ENCODE data around the gene PPP1R1B. TPM values are rescaled to one million over a fixed set of nuclear protein-coding genes. Genes with fewer than 3 reads are reported as not detected.
A peak's percentile ranks its signal among the peaks of the same experiment; 100 is the strongest.

PPP1R1B gene
- total RNA-seq, 4 donors from 2014 or later: 43.7 to 112 (median 70.4) TPM

DNA sequence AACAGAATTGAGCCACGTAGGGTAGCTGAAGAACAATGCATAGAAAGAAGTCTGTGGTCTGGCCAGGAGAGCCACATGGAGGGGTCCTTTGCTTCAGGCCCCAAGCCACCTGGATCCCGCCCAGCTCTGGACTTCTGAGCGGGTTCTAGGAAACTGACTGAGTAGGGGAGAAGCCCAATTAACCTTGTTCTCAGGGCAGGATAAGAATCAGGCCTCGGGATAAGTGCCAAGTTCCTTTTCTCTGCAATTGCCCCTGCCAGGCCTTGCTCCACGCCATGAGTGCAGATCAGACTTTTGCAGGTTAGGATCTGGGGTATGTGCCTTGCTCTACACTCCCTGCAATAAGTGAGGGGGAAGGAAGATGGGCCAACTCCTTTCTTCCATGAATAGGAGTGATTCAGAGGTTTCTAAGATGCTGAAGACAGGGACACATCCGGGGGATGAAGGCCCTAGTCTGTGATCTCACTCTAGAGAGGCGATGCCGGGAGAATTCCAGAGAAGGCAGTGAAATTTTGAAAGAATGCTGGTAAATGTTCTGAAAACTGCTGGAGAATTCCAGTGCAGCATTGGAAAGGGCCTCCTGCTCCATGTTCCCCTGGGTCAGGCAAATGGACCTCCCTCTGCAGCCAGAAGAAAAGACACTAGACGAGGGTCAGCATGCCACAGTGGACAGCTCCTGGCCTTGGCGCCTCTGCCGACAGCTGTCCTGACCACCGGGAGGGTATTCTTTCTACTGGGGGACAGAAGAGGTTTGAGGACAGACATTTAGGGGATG is 24.8 kb upstream of the PPP1R1B start:
- Histone ChIP-seq H3K9me3 (no peaks in the 10 kb centered on the region), H3K4me3 (no peak overlapping the region), H3K27ac (no peak overlapping the region), H3K4me1 (peaks cover 67% of the 10 kb centered on the region), H3K36me3 (no peaks in the 10 kb centered on the region), H3K27me3 (peaks cover 99% of the 10 kb centered on the region)
- DNase-seq (ENCODE audit: low spot score in 2 of 2): no peak
- WGBS: 63% methylated on average over 12 of the region's 12 CpGs
- no peak for TF ChIP-seq POLR2AphosphoS5 (IDR thresholded peaks at IDR 0.05)
- TF ChIP-seq POLR2A (IDR thresholded peaks at IDR 0.05): no peak
- TF ChIP-seq, protein P1, sequence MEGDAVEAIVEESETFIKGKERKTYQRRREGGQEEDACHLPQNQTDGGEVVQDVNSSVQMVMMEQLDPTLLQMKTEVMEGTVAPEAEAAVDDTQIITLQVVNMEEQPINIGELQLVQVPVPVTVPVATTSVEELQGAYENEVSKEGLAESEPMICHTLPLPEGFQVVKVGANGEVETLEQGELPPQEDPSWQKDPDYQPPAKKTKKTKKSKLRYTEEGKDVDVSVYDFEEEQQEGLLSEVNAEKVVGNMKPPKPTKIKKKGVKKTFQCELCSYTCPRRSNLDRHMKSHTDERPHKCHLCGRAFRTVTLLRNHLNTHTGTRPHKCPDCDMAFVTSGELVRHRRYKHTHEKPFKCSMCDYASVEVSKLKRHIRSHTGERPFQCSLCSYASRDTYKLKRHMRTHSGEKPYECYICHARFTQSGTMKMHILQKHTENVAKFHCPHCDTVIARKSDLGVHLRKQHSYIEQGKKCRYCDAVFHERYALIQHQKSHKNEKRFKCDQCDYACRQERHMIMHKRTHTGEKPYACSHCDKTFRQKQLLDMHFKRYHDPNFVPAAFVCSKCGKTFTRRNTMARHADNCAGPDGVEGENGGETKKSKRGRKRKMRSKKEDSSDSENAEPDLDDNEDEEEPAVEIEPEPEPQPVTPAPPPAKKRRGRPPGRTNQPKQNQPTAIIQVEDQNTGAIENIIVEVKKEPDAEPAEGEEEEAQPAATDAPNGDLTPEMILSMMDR (IDR thresholded peaks at IDR 0.05): no peak
- no peak for TF ChIP-seq EP300 (IDR thresholded peaks at IDR 0.05)

DNA sequence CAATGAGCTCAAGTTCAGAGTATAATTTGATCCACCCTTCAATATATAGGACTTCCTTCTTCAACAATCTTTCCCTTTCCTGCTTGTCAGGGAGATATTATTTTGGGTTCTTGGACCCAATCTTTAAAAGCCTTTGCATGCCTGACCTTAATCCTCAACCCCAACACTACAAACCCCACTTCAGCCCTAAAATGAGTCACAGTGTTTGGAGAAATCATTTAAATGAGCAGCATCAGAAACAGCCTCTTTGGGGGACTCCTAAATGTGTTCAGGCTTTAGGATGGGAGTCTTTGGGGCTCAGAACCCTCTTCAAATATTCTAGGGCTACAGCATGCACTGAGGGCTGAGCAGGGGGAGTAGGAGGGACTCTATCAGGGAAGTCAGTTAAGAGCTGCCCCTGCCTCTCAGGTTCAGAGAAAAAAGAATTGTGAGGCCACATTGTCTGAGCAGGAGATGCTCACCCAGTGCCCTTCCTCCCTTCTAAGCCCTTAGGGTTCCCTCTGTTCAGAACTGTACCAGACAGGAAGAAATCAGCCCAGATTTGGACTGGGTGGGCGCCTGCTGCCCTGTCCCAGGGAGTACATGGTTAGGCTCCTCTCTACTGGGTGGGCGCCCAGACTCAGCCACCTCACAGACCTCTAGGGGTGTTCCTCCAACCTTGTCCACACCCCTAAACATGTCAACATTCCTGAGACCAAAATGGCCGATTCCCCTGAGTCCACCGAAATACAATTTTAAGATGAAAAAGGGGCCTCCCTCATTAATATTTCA is 24.0 kb upstream of the PPP1R1B start:
- no peaks in the 10 kb centered on the region for H3K36me3 ChIP-seq
- H3K27me3 ChIP-seq: peaks cover 99% of the 10 kb centered on the region
- H3K27ac ChIP-seq: no peak overlapping the region
- no peak for DNase-seq (ENCODE audit: low spot score in 2 of 2)
- peaks cover 65% of the 10 kb centered on the region for H3K4me1 ChIP-seq
- WGBS: 47% methylated on average over 4 of the region's 4 CpGs
- no peaks in the 10 kb centered on the region for H3K9me3 ChIP-seq
- TF ChIP-seq EP300 (IDR thresholded peaks at IDR 0.05): no peak
- TF ChIP-seq POLR2AphosphoS5 (IDR thresholded peaks at IDR 0.05): no peak
- TF ChIP-seq, protein P1 (IDR thresholded peaks at IDR 0.05): no peak
- no peak for TF ChIP-seq POLR2A (IDR thresholded peaks at IDR 0.05)
- H3K4me3 ChIP-seq: no peak overlapping the region

DNA sequence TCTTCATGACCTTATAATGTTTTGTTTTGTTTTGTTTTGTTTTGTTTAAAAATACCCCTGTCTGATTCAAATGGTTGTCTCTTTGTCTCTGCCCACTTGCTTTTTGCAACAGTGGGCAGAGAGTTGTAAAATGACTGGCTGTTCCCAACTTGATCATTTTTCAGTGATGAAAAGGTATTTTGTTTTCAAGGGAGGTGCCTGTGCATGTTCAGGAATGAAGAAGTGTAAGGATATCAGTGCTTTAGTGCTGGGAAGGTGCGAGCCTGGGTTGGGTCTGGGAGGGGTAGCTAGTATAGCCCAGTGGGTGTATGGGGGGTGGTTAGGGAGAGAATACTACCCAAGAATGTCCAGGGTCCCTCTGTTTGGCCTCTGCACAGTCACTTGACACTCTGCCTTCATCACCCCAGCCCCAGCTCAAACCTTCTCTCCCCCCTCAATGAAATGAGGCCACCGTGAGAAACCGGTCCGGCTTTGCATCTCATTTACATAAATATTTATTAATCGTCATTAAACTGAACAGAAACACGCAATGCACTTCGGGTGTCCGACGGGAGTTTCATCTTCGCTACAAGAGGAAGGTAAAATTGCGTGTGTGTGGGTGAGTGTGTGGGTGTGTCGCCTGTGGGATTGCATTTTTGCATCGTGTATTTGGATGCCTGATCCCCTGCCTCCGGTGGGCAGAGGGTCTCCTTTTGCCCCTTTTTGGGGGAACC is 23.3 kb upstream of the PPP1R1B start:
- Histone ChIP-seq H3K9me3 (no peaks in the 10 kb centered on the region), H3K4me3 (peak overlapping the region; percentile 43), H3K4me1 (peaks cover 65% of the 10 kb centered on the region), H3K27ac (no peak overlapping the region), H3K36me3 (no peaks in the 10 kb centered on the region), H3K27me3 (peaks cover 99% of the 10 kb centered on the region)
- TF ChIP-seq EP300 (IDR thresholded peaks at IDR 0.05) (no peak), POLR2A (IDR thresholded peaks at IDR 0.05) (no peak), POLR2AphosphoS5 (IDR thresholded peaks at IDR 0.05) (no peak)
- TF ChIP-seq, protein P1 (IDR thresholded peaks at IDR 0.05): no peak
- 6% methylated on average over 11 of the region's 14 CpGs for WGBS
- no peak for DNase-seq (ENCODE audit: low spot score in 2 of 2)

DNA sequence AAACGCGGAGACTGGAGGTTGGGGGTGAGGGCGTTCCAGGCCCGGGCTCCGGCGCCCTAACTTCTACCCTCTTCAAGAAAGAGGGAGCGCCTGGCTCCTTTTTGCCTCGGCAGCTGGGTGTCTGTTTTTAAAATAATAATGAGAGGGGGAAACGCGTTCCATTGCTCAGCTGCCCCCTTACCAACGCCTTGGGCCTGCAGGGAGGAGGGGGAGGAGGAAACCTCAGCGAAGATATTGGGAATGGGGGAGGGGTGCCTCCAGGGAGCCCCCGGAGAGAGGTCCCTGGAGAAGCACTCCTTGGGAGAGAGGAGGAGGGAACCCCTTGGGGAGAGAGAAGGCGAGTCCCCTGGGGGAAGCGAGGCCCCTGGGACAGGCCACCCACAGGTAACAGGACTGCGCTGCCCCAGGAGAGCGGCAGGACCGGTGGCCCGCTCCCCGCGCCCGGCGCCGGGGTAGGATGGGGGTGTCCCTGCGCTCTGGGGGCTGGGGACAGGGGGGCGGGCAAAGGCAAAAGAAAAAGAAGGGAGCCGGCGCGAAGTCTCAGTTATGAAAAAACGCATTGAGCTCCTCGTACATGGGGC is 21.8 kb upstream of the PPP1R1B start:
- Histone ChIP-seq H3K36me3 (no peaks in the 10 kb centered on the region), H3K4me3 (peak overlapping the region; percentile 43), H3K9me3 (no peaks in the 10 kb centered on the region), H3K4me1 (peaks cover 49% of the 10 kb centered on the region), H3K27ac (no peak overlapping the region), H3K27me3 (peaks cover 99% of the 10 kb centered on the region)
- TF ChIP-seq POLR2AphosphoS5 (IDR thresholded peaks at IDR 0.05) (no peak), EP300 (IDR thresholded peaks at IDR 0.05) (no peak)
- no peak for DNase-seq (ENCODE audit: low spot score in 2 of 2)
- WGBS: 7% methylated on average over 22 of the region's 31 CpGs

All from suprapubic skin (tissue), 4 donors.